ENCODE data around the gene TCF7L2.

DNA sequence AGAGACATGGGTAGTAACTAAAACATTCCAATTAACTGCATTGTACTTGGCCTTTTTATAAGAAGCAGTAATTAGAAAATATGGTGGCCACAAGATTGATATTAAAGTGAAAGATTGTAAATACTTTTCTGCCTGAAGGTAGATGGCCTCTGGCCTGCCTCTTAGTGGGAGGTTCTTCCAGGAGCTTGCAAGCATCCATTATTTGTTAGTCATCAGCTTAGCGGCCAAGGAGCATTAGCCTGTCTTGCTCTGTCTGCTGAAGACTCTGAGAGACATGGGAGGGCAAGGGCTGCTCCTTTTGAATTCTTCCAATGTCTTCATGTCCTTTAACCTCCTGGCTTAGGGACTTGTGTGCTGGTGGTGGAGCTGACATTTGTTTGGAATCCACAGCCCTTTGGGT lies 80.4 kb downstream of the TCF7L2 start:
- TF ChIP-seq, protein P1, sequence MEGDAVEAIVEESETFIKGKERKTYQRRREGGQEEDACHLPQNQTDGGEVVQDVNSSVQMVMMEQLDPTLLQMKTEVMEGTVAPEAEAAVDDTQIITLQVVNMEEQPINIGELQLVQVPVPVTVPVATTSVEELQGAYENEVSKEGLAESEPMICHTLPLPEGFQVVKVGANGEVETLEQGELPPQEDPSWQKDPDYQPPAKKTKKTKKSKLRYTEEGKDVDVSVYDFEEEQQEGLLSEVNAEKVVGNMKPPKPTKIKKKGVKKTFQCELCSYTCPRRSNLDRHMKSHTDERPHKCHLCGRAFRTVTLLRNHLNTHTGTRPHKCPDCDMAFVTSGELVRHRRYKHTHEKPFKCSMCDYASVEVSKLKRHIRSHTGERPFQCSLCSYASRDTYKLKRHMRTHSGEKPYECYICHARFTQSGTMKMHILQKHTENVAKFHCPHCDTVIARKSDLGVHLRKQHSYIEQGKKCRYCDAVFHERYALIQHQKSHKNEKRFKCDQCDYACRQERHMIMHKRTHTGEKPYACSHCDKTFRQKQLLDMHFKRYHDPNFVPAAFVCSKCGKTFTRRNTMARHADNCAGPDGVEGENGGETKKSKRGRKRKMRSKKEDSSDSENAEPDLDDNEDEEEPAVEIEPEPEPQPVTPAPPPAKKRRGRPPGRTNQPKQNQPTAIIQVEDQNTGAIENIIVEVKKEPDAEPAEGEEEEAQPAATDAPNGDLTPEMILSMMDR (conservative IDR thresholded peaks at IDR 0.05; ENCODE audit: low read length), result no peak
- no peak for TF ChIP-seq EZH2phosphoT487 (IDR thresholded peaks at IDR 0.05; ENCODE audit: borderline replicate concordance, low read depth, low read length)
